ENCODE results near the gene IFT88.

The IFT88 gene

DNA sequence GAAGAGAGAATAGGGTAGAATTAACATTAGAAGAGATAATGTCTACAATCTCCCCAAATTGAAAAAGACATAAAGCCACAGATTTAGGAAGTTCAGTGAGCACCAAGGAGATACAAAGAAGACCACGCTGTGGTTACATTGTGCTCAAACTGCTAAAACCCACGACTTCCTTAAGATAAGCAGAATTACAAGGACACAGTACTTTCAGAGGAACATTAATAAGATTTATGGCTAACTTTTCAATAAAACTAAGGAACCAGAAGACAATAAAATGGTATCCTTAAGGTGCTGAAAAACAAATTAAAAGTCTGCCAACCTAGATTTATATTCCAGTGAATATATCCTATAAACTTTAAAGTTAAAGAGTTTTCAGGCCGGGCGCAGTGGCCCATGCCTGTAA is 129.1 kb downstream of the IFT88 start:
- DNase-seq = no peak

DNA sequence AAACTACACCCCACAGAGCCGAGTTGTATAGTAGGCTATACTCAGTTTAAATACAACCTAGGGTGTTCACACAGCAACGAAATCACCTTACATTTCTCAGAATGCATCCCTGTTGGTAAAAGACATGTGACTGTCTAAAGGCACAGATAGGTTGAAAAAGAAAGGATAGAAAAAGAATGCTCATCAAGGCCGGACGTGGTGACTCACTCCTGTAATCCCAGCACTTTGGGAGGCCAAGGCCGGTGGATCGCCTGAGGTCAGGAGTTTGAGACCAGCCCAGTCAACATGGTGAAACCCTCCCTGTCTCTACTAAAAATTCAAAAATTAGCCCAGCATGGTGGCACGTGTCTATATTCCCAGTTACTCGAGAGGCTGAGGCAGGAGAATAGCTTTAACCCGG is 132.8 kb downstream of the IFT88 start:
- no peak for DNase-seq

DNA sequence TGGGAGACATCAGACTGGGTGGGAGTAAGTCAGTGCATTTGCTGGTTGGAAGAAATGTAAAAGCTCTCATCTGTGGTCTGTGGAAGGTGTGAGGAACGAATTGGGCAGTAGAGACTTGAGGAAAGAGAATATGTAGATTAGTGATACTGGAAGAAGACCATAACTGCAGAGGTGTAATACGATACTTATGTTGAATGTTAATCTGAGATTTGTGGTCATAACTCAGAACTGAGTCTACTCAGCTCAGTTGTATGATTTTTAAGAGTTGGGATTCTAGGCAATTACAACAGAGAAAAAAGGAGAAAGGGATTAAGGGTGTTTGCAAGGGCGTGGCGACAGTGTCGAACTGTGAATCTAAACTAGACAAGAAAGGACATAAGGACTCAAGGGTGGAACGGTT is 133.3 kb downstream of the IFT88 start:
- no peak for DNase-seq

DNA sequence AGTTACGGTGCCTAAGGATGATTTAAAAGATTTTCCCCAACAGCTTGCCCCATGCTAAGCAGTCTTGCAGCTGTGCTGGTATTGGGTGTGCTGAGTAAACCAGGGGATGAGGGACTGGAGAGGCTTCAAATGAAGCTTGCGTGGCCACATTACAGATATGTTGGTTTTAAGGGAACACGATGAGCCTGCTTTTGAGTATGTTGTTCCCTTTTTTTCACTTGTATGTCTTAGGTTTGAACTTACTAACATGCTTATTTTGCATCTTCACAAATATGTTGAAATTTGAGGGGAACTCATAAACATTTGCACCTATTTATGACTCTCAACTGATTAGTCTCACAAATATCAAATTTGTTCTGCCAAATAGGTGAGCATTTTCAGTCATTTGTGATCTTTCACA is 134.5 kb downstream of the IFT88 start:
- peak; percentile 87 for DNase-seq

DNA sequence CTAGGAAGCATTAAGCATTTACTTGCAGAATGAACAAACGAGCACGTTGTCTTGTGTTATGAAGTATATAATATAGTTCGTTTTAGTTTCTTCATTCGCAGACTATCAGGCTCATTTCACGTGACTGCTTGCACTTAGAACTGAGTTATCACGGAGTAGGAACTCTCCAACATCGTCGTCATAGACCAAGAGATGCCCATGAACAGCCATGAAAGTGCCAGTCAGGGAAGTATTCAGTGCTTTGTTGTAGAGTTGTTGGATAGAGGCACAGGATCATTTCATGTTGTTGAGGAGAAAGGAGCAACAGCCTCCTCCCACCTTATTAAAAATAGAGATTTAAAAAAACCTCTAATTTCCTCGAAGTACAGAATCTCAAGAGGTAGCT is 135.6 kb downstream of the IFT88 start:
- peak; percentile 66 for DNase-seq

DNA sequence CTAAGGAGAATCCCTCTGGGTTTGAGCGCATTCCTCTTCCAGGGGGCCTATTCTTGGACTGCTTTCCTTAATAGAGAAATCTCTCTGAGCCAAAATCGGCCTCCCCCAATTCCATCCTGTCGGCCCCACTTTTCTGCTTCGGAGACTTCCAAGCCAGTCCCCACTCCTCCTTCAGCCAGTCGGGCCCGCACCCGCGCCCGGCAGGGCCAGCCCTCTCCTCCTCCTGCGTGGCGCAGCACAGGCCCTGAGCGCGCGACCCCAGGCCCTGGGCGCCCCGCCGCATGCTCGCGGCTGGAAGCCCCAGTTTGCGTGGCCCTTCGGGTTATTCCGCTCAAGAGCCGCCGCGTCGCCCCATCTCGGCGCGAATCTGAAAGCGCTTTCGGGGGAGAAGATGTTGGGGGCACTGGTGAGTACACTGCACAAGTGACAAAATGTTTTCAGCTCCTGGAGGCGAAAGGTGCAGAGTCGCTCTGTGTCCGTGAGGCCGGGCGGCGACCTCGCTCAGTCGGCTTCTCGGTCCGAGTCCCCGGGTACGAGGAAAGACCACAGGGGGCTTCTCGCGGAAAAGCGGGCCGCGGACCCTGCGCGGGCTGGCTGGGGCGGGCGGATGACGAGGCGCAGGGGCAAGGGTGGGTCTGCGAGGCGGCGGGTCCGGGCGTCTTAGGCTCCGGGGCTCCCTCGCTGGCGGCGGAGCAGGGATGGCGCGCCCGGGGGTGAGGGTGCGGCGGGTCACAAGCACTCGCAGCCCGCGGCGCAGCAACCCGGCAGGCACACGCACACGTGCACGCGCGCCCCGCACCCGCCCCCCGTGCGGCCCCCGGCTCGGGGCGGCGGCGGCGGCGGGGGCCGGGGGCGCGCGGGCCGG is 136.2 kb downstream of the IFT88 start, which contains the start of gene IL17D:
Gene IL17D, plus strand, starts transcription at position 785 of the 865 bp plus-strand sequence. CDS start 303 bp downstream, outside the sequence.
- DNase-seq = peak; percentile 72

DNA sequence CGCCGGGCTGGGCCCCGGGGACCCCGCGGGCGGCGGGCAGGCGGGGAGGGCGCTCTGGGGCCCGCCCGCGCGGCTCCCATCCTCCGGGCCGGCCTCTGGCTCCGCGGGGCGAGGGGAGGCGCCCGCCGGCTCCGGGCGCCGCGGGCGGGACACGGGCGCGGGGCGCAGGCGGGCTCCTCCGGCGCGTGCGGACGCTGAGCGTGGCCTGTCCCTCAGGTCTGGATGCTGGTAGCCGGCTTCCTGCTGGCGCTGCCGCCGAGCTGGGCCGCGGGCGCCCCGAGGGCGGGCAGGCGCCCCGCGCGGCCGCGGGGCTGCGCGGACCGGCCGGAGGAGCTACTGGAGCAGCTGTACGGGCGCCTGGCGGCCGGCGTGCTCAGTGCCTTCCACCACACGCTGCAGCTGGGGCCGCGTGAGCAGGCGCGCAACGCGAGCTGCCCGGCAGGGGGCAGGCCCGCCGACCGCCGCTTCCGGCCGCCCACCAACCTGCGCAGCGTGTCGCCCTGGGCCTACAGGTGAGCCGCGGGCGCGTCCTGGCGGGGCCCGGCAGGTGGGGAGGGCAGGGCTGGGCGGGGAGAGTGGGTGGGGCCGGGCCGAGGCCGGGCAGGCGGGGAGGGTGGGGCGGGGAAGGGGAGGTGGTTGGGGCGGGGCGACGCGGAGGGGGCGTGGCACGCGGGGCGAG is 137.0 kb downstream of the IFT88 start:
- DNase-seq = peak; percentile 93

DNA sequence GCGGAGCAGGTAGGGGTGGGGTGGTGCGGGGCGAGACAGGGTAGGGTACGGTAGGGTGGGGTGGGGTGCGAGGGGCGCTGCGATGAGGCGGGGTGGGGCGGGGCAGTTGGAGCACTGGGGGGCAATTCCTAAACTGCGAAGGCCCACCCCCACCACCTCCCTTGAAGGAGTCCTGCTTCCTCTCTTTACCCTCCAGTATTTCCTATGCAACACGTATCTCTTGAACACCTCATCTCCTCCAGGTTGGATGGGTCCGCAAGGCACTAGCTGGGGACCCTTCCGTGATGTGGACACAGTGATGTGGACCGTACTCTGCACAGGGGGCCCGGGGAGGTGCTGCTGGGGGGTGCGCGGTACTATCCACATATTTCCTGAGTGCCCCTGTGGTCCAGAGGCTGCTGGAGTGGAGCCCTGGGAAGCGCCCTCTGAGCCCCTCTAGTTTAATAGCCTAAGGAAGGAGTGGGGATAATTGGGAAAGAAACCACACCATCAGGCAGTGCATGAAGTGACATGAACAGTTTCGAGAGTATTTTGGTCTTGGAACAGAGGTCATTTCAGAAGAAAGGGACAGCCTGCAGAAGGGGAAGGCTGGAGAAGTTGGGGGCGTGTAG is 137.6 kb downstream of the IFT88 start:
- peak; percentile 58 for DNase-seq

DNA sequence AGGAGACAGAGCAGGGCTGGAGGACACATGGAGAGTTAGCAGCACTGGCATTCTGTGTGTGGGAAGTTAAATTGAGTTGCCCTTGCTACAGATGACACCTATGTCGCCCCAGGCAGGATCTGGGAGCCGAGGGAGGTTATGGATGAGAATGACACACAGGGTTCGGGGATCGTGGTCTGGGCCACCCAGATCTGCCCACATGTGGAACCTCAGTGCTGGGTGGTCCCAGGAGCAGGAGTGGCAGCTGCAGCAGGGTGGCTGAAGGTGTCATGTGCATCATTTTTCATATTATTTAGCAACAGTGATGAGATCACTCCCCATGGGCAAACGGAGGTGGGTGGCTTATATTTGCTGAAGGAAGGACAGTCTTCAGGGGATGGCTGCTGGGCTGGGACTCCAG is 139.7 kb downstream of the IFT88 start:
- no peak for DNase-seq

DNA sequence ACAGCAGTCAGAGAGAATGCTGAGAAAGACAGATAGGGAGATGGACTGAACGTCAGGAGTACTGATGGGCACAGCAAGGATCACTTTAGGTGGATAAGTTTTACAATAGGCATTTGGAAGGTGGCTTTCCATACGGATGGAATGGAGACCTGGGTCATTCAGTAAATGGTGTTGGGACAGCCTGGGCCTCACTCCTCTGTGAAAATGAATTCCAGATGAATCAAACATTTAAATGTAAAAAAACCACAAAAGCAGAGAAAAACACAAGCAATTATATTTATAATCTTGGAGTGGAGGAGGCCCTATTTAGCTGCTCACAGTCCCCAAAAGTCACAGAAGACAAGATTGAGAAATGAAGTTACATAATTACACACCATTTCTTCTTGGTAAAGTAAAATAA is 141.3 kb downstream of the IFT88 start:
- DNase-seq = no peak

DNA sequence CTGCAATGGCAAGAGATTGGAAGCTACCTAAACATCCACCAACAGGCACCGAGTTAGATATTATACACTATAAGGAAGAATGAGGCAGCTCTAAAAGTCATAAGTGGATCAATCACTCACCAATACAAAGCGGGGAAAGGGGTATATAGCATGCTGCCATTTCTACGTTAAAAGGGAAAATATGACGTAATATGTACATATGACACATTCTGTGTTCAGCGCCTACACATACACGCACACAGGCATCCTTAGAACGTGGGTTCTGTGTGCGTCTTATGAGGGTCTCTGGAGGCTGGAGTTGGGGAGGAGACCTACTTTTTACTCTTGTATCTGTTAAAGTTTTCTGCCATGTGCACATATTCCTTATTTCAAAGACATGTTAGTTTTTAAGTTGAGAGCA is 142.4 kb downstream of the IFT88 start:
- no peak for DNase-seq

DNA sequence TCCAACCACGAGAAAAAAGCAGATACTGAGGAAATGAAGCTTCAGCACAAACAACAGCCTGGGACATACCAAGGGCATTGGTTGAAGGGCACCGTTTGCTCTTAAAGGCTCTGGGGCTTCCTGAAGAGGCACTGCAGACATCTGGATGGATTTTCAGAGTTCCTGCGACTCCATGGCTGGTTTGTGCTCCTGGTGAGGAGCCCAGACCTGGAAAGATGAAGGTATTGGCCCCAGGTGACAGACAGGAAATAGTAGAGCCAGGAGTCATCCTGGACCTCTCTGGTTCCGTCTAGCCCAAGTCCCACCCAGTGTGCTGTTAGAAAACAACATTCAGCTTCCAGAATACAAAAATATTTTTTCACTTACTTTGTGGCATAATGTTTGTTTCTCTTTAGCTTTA is 142.8 kb downstream of the IFT88 start:
- no peak for DNase-seq

DNA sequence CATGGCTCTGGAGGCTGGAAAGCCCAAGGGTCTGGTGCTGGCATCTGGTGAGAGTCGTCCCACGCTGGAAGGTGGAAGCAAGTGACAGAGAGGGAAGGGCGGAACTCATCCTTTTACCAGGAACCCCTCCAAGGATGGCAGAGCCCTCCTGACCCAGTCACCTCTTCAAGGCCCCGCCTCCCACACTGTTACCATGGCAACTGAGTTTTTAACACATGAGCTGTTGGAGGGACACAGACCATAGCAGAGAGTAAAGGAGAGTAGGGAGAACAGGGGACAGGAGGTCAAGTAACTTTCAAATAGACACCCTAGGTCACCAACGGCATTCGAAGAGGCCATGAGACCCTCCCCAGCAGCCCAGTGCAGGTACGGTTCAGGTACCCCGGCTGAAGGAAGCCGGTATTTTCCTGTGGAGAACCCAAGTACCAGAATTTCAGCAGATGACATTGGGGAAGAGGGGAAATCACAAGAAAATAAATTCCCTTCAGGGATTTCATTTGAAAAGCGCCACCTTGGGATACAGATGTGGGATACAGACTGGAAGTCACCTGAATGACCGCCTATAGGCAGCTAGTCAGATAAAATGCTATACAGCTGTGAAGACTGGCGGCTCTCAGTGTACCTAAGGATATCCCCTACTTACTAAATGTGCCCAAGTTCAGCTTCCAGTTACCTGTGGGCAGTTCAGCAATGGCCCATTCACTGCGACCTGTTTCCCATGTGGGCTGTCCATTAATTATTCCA is 144.5 kb downstream of the IFT88 start:
- peak; percentile 26 for DNase-seq

DNA sequence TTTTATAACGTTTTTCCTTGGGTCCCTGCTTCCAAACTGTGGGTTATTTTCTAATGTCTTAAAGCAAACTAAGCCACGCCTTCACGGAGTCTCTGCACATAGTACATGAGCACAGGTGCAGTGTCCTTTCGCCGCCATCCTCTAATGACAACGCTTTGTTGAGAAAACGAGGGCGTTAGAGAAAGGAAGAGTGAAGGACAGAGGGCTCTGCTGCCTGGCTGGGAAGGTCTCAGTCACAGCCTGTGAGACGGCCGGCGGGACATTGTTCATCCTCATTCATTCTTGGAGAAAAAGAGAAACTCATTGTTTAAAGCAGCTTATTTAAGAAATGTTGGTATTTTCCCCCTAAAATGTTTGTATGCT is 146.0 kb downstream of the IFT88 start:
- DNase-seq = peak; percentile 53

DNA sequence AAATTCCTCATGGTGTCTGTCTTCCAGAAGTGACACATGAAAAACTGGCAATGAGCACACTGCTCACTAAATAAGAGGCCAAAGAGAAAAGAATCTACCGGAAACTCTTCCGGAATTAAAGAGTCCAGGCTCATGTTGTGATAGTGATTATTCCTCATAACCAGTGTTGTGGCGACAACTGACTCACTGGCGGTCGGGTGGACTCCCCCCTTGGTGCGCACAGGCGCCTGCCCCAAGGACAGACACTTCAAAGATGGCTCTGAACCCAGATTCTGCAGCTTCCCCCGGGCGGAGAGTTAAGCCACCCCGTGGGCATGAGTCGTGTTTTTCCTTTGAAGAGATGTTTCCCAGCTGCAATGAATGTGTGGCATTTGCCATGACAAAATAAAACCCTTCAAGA is 146.8 kb downstream of the IFT88 start:
- DNase-seq = peak; percentile 51

DNA sequence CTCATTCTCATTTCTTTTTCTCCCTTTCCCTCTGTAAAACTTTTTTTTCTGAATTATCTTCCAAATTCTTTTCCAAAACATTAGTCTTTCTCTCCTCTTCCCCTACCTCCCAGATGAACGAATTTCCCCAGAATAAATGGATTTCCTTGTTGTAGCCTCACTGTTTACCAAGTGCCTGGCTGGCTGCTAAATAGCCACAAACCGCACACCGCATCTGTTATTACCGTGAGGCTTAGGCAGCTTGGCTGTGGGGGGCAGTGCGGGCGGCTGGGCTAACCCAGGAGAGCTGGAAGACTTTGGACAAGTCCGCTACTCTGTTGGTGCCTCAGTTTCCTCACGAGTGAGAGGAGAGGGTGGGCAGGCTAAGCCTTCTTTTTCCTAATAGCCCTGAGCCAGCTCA is 147.2 kb downstream of the IFT88 start:
- peak; percentile 80 for DNase-seq

DNA sequence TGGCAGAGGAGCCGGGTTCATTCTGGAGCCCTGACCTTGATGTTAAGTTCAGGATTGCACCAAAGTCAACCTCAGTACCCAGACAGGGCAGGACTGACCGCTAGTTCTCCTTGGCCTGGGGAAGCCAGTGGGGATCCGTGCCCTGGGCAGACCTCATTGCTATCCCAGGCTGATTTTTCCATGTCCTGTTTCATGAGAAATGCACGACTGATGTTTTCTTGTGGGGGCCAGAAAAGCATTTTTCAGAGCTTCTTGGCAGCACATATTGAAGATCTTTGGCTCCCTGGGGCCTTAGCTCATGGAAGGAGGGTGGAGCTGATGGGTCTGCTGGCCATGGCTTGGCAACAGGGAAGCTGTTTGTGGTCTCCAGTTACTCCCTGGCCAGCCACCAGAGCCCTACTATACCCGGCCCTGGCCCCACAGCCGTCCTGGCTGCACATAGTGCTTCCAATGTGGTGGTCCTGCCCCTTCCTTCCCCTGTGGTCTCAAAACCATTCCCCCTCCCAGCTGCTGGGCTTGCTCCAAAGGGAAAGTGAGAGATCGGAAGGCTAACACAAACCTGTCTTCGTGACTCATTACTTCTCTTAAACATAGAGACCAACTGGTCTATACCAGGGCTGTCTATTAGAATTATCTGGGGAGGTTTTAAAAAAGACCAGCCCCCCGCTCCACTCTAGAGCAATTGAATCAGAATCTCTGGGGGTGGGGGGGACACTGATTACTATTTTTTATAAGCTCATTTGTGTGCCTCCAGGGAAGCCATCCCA is 147.8 kb downstream of the IFT88 start:
- DNase-seq = peak; percentile 65

DNA sequence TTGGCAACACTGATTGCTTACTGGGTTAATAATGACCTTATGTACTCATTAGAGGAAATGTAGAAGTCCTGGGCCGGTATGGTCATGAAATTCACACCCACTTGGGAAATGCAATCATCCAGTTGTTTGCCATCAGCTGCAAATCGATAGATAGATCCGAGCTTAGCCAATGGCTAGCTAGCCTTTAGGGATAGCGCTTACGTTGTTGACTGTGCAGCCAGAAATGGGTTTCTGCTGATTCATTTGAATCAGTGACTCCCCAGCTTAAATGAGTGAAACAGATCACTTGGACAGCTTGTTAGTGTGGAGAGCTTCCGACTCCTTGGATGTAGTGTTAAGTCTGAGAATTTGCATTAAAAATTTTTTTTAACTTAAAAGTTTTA is 148.4 kb downstream of the IFT88 start:
- DNase-seq = peak; percentile 61

DNA sequence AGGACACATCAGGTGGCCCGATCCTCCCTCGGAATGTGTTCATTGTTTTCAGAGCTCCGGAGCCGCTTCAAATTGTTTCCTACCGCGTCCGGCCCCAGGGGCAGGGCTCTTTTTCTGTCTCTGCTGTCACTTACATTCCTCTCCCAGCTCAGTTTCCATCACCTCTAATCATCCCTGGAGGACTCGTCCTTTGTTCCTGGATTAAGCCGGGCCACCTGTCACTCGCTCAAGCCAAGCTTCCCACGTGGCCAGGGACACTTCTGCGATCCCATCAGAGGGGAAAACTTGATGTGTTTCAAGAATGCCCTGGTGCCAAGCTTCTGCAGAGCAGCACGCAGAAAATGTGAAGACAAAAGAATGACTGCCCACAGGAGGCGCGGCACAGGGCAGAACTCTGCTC is 150.0 kb downstream of the IFT88 start:
- DNase-seq = peak; percentile 99

DNA sequence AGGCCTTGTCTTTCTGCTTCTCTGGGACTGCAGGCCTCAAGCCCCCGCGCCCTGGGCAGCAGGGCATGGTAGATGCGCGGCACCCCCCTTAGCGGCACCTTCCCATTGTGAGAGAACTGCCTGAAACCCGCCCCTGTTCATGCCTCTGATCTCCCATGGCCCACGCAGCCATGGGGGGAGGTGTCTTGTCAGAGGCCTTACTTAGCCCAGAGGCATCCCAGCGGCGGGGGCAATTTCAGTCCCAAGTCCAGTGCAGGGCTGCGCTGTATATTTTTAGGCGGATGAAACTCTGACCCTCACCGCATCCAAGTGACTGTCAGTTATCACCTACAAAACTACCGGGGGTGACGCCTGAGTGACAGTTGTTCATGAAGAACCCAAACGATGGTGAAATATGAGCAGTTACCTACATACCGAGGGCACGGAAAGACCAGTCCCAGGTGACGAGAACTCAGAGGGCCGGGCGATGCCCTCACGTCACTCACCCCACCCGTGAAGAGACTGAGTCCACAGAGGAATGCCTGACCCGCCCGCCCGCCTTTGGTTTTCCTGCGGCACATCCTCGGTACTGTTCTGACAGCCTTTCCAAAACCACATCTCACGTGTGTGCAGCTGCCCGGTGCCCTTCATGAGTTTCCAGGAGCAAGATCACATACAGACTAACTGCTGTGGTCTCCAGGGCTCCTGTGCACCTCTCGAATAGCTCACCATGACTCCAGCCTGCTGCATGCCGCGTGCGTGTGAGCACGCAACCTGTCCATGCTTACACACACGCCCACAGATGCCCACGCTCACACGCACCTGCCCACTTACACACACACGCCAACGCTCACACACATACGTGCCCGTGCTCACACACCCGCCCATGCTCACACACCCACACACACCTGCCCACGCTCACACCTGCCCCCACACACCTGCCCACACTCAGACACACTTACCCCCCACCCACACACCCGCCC is 150.9 kb downstream of the IFT88 start:
- DNase-seq = peak; percentile 74

DNA sequence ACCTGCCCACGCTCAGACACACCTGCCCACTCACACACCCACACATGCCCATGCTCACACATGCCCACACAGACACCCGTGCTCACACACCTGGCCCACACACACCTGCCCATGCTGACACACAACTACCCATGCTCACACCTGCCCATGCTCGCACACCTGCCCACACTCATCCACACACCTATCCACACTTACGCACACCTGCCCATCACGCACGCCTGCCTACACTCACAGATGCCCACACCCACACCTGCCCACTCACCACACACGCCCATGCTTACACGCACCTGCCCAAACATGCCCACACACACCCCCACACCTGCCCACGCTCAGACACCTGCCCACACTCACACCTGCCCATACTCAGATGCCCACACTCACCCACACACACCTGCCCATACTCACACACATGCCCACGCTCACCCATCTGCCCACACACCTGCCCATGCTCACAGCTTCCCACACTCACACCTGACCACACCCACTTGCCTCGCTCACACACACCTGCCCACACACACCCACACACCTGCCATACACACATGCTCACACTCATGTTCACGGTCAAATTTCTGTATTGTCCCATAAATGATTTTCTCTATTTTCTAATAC is 152.1 kb downstream of the IFT88 start:
- DNase-seq = no peak
